Measurements from ENCODE around the gene CELSR1. TPM values are rescaled to one million over a fixed set of nuclear protein-coding genes. Genes with fewer than 3 reads are reported as not detected.

CELSR1 gene
- total RNA-seq, 1 experiment from 2014 or later = 30.7 TPM

- ATAC-seq (no peak), DNase-seq (ENCODE audit: low read depth, low spot score) (no peak)
- BruUV-seq (replicated peaks) = no TSS peak
- Histone ChIP-seq H3K36me3 (ENCODE audit: control insufficient read depth, insufficient read depth, low read length) (no peaks in the 10 kb centered on the region), H3K9me3 (ENCODE audit: control insufficient read depth, insufficient read depth, low read depth, low read length) (no peaks in the 10 kb centered on the region), H3K4me3 (ENCODE audit: low read depth in 2 of 2, low read length in 2 of 2) (no peak overlapping the region), H3K27ac (ENCODE audit: low read length) (no peak overlapping the region), H3K4me1 (ENCODE audit: control insufficient read depth, insufficient read depth, low read length) (no peaks in the 10 kb centered on the region), H3K27me3 (ENCODE audit: control insufficient read depth, insufficient read depth, low read length) (no peaks in the 10 kb centered on the region)
- ChIA-PET CTCF (no interaction called here), POLR2A (no interaction called here)
- in situ Hi-C loops (cut with HindIII; ENCODE audit: low pct_unique_long_range_greater_than_20kb, low sequenced_read_pairs) (no loop called here), intact Hi-C loops (cut with micrococcal nuclease; ENCODE audit: unreplicated experiment) (no loop called here)
- TF ChIP-seq POLR2AphosphoS5 (IDR thresholded peaks at IDR 0.05; ENCODE audit: low read depth, low read length) (no peak), CTCF (IDR thresholded peaks at IDR 0.05) (no peak), TCF7L2 (IDR thresholded peaks at IDR 0.05; ENCODE audit: low read depth, low read length) (no peak), SIN3A (IDR thresholded peaks at IDR 0.05; ENCODE audit: borderline replicate concordance, insufficient read depth, low read depth, low read length) (no peak)
- TF ChIP-seq, protein P1, sequence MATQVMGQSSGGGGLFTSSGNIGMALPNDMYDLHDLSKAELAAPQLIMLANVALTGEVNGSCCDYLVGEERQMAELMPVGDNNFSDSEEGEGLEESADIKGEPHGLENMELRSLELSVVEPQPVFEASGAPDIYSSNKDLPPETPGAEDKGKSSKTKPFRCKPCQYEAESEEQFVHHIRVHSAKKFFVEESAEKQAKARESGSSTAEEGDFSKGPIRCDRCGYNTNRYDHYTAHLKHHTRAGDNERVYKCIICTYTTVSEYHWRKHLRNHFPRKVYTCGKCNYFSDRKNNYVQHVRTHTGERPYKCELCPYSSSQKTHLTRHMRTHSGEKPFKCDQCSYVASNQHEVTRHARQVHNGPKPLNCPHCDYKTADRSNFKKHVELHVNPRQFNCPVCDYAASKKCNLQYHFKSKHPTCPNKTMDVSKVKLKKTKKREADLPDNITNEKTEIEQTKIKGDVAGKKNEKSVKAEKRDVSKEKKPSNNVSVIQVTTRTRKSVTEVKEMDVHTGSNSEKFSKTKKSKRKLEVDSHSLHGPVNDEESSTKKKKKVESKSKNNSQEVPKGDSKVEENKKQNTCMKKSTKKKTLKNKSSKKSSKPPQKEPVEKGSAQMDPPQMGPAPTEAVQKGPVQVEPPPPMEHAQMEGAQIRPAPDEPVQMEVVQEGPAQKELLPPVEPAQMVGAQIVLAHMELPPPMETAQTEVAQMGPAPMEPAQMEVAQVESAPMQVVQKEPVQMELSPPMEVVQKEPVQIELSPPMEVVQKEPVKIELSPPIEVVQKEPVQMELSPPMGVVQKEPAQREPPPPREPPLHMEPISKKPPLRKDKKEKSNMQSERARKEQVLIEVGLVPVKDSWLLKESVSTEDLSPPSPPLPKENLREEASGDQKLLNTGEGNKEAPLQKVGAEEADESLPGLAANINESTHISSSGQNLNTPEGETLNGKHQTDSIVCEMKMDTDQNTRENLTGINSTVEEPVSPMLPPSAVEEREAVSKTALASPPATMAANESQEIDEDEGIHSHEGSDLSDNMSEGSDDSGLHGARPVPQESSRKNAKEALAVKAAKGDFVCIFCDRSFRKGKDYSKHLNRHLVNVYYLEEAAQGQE (IDR thresholded peaks at IDR 0.05; ENCODE audit: insufficient read depth in 1 of 2, low read depth in 2 of 2, low read length in 1 of 2) = no peak
These were observed 165.7 kb downstream of the CELSR1 start for GRCh38 chr22:46371623-46372226.

- TF ChIP-seq SIN3A (IDR thresholded peaks at IDR 0.05; ENCODE audit: borderline replicate concordance, insufficient read depth, low read depth, low read length) = no peak
- TF ChIP-seq, protein P1 (IDR thresholded peaks at IDR 0.05; ENCODE audit: insufficient read depth in 1 of 2, low read depth in 2 of 2, low read length in 1 of 2) = no peak
- TF ChIP-seq POLR2AphosphoS5 (IDR thresholded peaks at IDR 0.05; ENCODE audit: low read depth, low read length) = no peak
- no peak for TF ChIP-seq CTCF (IDR thresholded peaks at IDR 0.05)
- TF ChIP-seq TCF7L2 (IDR thresholded peaks at IDR 0.05; ENCODE audit: low read depth, low read length) = no peak
- intact Hi-C loops (cut with micrococcal nuclease; ENCODE audit: unreplicated experiment) (no loop called here), in situ Hi-C loops (cut with HindIII; ENCODE audit: low pct_unique_long_range_greater_than_20kb, low sequenced_read_pairs) (no loop called here)
- Histone ChIP-seq H3K4me3 (ENCODE audit: low read depth in 2 of 2, low read length in 2 of 2) (no peak overlapping the region), H3K27ac (ENCODE audit: low read length) (no peak overlapping the region), H3K36me3 (ENCODE audit: control insufficient read depth, insufficient read depth, low read length) (no peaks in the 10 kb centered on the region), H3K4me1 (ENCODE audit: control insufficient read depth, insufficient read depth, low read length) (no peaks in the 10 kb centered on the region), H3K27me3 (ENCODE audit: control insufficient read depth, insufficient read depth, low read length) (no peaks in the 10 kb centered on the region), H3K9me3 (ENCODE audit: control insufficient read depth, insufficient read depth, low read depth, low read length) (no peaks in the 10 kb centered on the region)
- ChIA-PET POLR2A (no interaction called here), CTCF (no interaction called here)
- DNase-seq (ENCODE audit: low read depth, low spot score) (no peak), ATAC-seq (no peak)
- no TSS peak for BruUV-seq (replicated peaks)
These were observed 166.7 kb downstream of the CELSR1 start for GRCh38 chr22:46370584-46371291.
